ENCODE measurements around the gene SAE1. TPM values are rescaled to one million over a fixed set of nuclear protein-coding genes. Genes with fewer than 3 reads are reported as not detected.
A peak's percentile ranks its signal among the peaks of the same experiment; 100 is the strongest.

SAE1 gene
- total RNA-seq, 1 experiment from 2014 or later = 251 TPM

- DNase-seq = no peak
- no peaks in the 10 kb centered on the region for H3K27me3 Mint-ChIP-seq (ENCODE audit: insufficient read depth, unreplicated experiment)
- Histone ChIP-seq H3K27me3 (replicated peaks; ENCODE audit: control insufficient read depth, insufficient read depth, low read length) (no peaks in the 10 kb centered on the region), H3K9me3 (no peaks in the 10 kb centered on the region), H3K4me3 (ENCODE audit: low read depth, low read length) (no peak overlapping the region), H3K4me1 (peaks cover 24% of the 10 kb centered on the region), H3K36me3 (ENCODE audit: control insufficient read depth, insufficient read depth, low read length) (peaks cover 6% of the 10 kb centered on the region)
- peaks cover 15% of the 10 kb centered on the region for H3K4me1 Mint-ChIP-seq (ENCODE audit: low read depth, unreplicated experiment)
- no peak overlapping the region for H3K27ac Mint-ChIP-seq (ENCODE audit: unreplicated experiment)
- BruUV-seq (replicated peaks) = no TSS peak
- H3K36me3 Mint-ChIP-seq (ENCODE audit: insufficient read depth, unreplicated experiment) = peaks cover 89% of the 10 kb centered on the region
- TF ChIP-seq CTCF (IDR thresholded peaks at IDR 0.05; ENCODE audit: insufficient read depth in 1 of 2, low read depth in 1 of 2, low read length in 1 of 2, severe bottlenecking in 1 of 2, unreplicated experiment in 1 of 2) = no peak
- ChIA-PET POLR2A (no interaction called here), CTCF (no interaction called here)
- H3K9me3 Mint-ChIP-seq (ENCODE audit: unreplicated experiment) = no peaks in the 10 kb centered on the region
- H3K4me3 Mint-ChIP-seq (ENCODE audit: unreplicated experiment) = no peak overlapping the region
- intact Hi-C loops (cut with micrococcal nuclease; ENCODE audit: unreplicated experiment) = no loop called here
Observed at GRCh38 chr19:47089767-47090350, 40.8 kb upstream of the SAE1 start.

- no peak for TF ChIP-seq CTCF (IDR thresholded peaks at IDR 0.05; ENCODE audit: insufficient read depth in 1 of 2, low read depth in 1 of 2, low read length in 1 of 2, severe bottlenecking in 1 of 2, unreplicated experiment in 1 of 2)
Observed at GRCh38 chr19:47093254-47093653, 37.4 kb upstream of the SAE1 start.

GRCh38 chr19:47093841-47094240 lies 36.8 kb upstream of the SAE1 start:
- CTCF ChIA-PET = interaction anchor here (3.3 kb wide), 1 partner anchor 14 kb away, joined by 20 read pairs; no protein-coding TSS in a partner anchor
- Mint-ChIP-seq H3K4me1 (ENCODE audit: low read depth, unreplicated experiment) (peaks cover 45% of the 10 kb centered on the region), H3K9me3 (ENCODE audit: unreplicated experiment) (no peaks in the 10 kb centered on the region), H3K27me3 (ENCODE audit: insufficient read depth, unreplicated experiment) (no peaks in the 10 kb centered on the region), H3K36me3 (ENCODE audit: insufficient read depth, unreplicated experiment) (peaks cover 77% of the 10 kb centered on the region), H3K27ac (ENCODE audit: unreplicated experiment) (peak overlapping the region; percentile 100), H3K4me3 (ENCODE audit: unreplicated experiment) (no peak overlapping the region)
- DNase-seq = no peak
- POLR2A ChIA-PET = no interaction called here
- H3K9me3 ChIP-seq = no peaks in the 10 kb centered on the region
- TSS peak; percentile 11 for BruUV-seq (replicated peaks)
- peaks cover 2% of the 10 kb centered on the region for H3K36me3 ChIP-seq (ENCODE audit: control insufficient read depth, insufficient read depth, low read length)
- TF ChIP-seq CTCF (IDR thresholded peaks at IDR 0.05; ENCODE audit: insufficient read depth in 1 of 2, low read depth in 1 of 2, low read length in 1 of 2, severe bottlenecking in 1 of 2, unreplicated experiment in 1 of 2) = no peak
- H3K4me1 ChIP-seq = peaks cover 64% of the 10 kb centered on the region
- H3K4me3 ChIP-seq (ENCODE audit: low read depth, low read length) = no peak overlapping the region
- no peaks in the 10 kb centered on the region for H3K27me3 ChIP-seq (replicated peaks; ENCODE audit: control insufficient read depth, insufficient read depth, low read length)
- intact Hi-C loops (cut with micrococcal nuclease; ENCODE audit: unreplicated experiment) = no loop called here

More at GRCh38 chr19:47093254-47093653, 37.4 kb upstream of the SAE1 start:
- ChIA-PET POLR2A (no interaction called here), CTCF (no interaction called here)
- no TSS peak for BruUV-seq (replicated peaks)
- Histone ChIP-seq H3K27me3 (replicated peaks; ENCODE audit: control insufficient read depth, insufficient read depth, low read length) (no peaks in the 10 kb centered on the region), H3K9me3 (no peaks in the 10 kb centered on the region), H3K4me3 (ENCODE audit: low read depth, low read length) (no peak overlapping the region), H3K36me3 (ENCODE audit: control insufficient read depth, insufficient read depth, low read length) (peaks cover 2% of the 10 kb centered on the region), H3K4me1 (peaks cover 58% of the 10 kb centered on the region)
- H3K27me3 Mint-ChIP-seq (ENCODE audit: insufficient read depth, unreplicated experiment) = no peaks in the 10 kb centered on the region
- no peak overlapping the region for H3K27ac Mint-ChIP-seq (ENCODE audit: unreplicated experiment)
- H3K36me3 Mint-ChIP-seq (ENCODE audit: insufficient read depth, unreplicated experiment) = peaks cover 75% of the 10 kb centered on the region
- intact Hi-C loops (cut with micrococcal nuclease; ENCODE audit: unreplicated experiment) = no loop called here
- H3K4me3 Mint-ChIP-seq (ENCODE audit: unreplicated experiment) = no peak overlapping the region
- DNase-seq = no peak
- H3K9me3 Mint-ChIP-seq (ENCODE audit: unreplicated experiment) = no peaks in the 10 kb centered on the region
- H3K4me1 Mint-ChIP-seq (ENCODE audit: low read depth, unreplicated experiment) = peaks cover 39% of the 10 kb centered on the region

Data from Caco-2 (cell line).